ENCODE data around the gene ZCCHC14.
"Not testable (repeated sequence)": the region's sequence is repeated elsewhere in the genome, so short reads cannot be mapped to it uniquely, and the experiment has no call there.

The ZCCHC14 gene

DNA sequence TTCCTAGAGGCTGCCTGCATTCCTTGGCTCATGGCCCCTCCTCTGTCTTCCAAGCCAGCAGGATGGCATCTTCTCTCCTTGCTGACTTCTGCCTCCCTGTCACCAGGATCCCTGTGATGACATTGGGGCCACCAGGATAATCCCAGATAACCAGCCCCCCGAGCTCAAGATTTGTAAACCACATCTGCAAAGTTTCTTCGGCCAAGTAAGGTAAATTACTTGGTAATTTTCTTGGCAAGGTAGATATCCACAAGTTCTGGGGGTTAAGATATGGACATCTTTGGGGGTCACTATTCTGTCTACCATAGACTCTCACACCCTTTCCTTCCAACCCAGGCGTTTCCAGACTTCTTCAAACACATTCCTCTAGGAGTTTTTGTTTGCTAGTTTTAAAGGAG, 42.6 kb upstream of the ZCCHC14 start:
- H3K27ac ChIP-seq (ENCODE audit: low read depth, low read length): no peak overlapping the region
- H3K27me3 ChIP-seq (ENCODE audit: control insufficient read depth in 1 of 2, insufficient read depth in 2 of 2, low read length in 2 of 2): no peaks in the 10 kb centered on the region
- peaks cover 9% of the 10 kb centered on the region for H3K9me3 ChIP-seq (ENCODE audit: low read length)
- no peak overlapping the region for H3K9ac ChIP-seq (ENCODE audit: low read length)
- no peak overlapping the region for H3K4me3 ChIP-seq (ENCODE audit: low read depth in 1 of 2, low read length in 2 of 2)
- H3K36me3 ChIP-seq (ENCODE audit: insufficient read depth, low read length): no peaks in the 10 kb centered on the region
- H3K4me1 ChIP-seq (ENCODE audit: insufficient read depth, low read length): no peaks in the 10 kb centered on the region

DNA sequence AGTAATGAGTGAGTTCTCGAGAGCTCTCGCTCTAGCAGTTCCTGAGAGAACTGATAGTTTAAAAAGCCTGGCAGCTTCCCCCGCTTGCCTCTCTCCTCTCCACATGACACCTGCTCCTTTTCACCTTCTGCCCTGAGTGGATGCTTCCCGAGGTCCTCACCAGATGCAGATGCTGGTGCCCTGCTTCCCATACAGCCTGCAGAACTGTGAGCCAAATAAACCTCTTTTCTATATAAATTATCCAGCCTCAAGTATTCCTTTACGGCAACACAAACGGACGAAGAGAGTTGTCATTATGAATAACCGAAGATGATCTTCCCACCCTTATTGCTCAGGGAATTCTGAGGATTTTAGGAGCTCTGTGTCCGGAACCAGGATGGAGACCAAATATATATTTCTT, 41.9 kb upstream of the ZCCHC14 start:
- Histone ChIP-seq H3K4me3 (ENCODE audit: low read depth in 1 of 2, low read length in 2 of 2) (no peak overlapping the region), H3K4me1 (ENCODE audit: insufficient read depth, low read length) (no peaks in the 10 kb centered on the region), H3K36me3 (ENCODE audit: insufficient read depth, low read length) (no peaks in the 10 kb centered on the region), H3K27ac (ENCODE audit: low read depth, low read length) (no peak overlapping the region), H3K27me3 (ENCODE audit: control insufficient read depth in 1 of 2, insufficient read depth in 2 of 2, low read length in 2 of 2) (no peaks in the 10 kb centered on the region), H3K9ac (ENCODE audit: low read length) (no peak overlapping the region), H3K9me3 (ENCODE audit: low read length) (peaks cover 9% of the 10 kb centered on the region)

DNA sequence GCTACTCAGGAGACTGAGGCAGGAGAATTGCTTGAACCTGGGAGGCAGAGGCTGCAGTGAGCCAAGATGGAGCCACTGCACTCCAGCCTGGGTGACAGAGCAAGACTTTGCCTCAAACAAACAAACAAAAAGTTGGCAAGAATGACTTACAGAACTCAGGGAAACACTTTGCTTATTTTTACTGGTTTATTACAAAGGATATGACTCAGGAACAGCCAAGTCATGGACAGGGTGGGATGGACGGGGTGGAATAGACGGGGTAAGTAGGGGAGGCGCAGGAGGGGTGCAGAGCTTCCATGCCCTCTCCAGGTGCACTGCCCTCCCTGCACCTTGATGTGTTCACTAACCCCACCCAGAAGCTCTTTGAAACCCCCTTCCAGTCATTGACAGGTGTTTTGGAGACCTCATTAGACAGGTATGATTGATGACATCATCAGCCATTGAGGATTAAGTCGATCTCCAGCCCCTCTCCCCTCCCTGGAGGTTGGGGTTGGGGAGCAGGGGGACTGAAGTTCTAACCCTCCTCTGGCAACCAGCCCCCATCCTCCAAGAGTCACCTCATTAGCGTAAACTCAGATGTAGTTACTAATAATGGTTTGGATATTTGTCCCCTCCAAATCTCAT, 41.3 kb upstream of the ZCCHC14 start:
- Histone ChIP-seq H3K36me3 (ENCODE audit: insufficient read depth, low read length) (no peaks in the 10 kb centered on the region), H3K4me3 (ENCODE audit: low read depth in 1 of 2, low read length in 2 of 2) (no peak overlapping the region), H3K9ac (ENCODE audit: low read length) (no peak overlapping the region), H3K27ac (ENCODE audit: low read depth, low read length) (no peak overlapping the region), H3K27me3 (ENCODE audit: control insufficient read depth in 1 of 2, insufficient read depth in 2 of 2, low read length in 2 of 2) (no peaks in the 10 kb centered on the region), H3K4me1 (ENCODE audit: insufficient read depth, low read length) (no peaks in the 10 kb centered on the region), H3K9me3 (ENCODE audit: low read length) (peaks cover 14% of the 10 kb centered on the region)

DNA sequence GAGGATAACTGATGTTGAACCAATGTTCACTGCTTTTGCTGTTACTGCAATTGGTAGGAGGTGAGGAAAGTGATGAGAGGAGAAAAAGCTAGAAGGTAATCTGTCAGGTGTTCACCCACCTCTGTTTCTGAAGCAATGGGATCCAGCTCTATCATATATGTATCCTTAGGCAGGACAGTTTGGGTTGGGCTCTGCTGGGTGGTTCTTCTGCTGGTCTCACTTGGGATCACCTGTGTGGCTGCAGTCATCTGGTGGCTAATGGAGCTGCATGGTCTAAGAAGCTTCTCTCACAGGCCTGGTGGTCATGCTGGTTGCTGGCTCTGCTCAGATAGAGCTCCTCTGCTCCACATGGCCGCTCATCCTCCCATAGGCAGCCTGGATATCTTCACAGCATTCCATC, 40.2 kb upstream of the ZCCHC14 start:
- H3K9me3 ChIP-seq (ENCODE audit: low read length): peaks cover 15% of the 10 kb centered on the region
- H3K9ac ChIP-seq (ENCODE audit: low read length): no peak overlapping the region
- no peaks in the 10 kb centered on the region for H3K27me3 ChIP-seq (ENCODE audit: control insufficient read depth in 1 of 2, insufficient read depth in 2 of 2, low read length in 2 of 2)
- no peaks in the 10 kb centered on the region for H3K36me3 ChIP-seq (ENCODE audit: insufficient read depth, low read length)
- no peak overlapping the region for H3K27ac ChIP-seq (ENCODE audit: low read depth, low read length)
- no peaks in the 10 kb centered on the region for H3K4me1 ChIP-seq (ENCODE audit: insufficient read depth, low read length)
- H3K4me3 ChIP-seq (ENCODE audit: low read depth in 1 of 2, low read length in 2 of 2): no peak overlapping the region

DNA sequence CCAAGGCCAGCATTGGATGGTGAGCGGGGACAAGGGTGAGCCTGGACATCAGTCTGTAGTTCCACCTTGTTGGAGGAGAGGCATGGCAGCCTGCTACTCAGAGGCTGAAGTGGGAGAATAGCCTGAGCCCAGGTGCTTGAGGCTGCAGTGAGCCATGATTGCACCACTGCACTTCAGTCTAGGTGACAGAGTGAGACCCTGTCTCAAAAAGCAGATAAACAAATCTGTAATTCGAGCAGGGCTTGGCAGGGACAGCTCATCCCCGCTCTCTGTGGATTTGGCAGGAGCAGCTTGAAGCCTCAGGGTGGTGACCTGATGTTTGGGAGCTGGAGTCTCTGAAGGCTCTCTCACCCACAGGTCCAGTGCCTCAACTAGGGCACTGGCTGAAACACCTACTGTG, 38.6 kb upstream of the ZCCHC14 start:
- Histone ChIP-seq H3K36me3 (ENCODE audit: insufficient read depth, low read length) (no peaks in the 10 kb centered on the region), H3K4me1 (ENCODE audit: insufficient read depth, low read length) (no peaks in the 10 kb centered on the region), H3K9ac (ENCODE audit: low read length) (no peak overlapping the region), H3K9me3 (ENCODE audit: low read length) (peaks cover 15% of the 10 kb centered on the region), H3K27me3 (ENCODE audit: control insufficient read depth in 1 of 2, insufficient read depth in 2 of 2, low read length in 2 of 2) (no peaks in the 10 kb centered on the region), H3K27ac (ENCODE audit: low read depth, low read length) (no peak overlapping the region), H3K4me3 (ENCODE audit: low read depth in 1 of 2, low read length in 2 of 2) (no peak overlapping the region)

DNA sequence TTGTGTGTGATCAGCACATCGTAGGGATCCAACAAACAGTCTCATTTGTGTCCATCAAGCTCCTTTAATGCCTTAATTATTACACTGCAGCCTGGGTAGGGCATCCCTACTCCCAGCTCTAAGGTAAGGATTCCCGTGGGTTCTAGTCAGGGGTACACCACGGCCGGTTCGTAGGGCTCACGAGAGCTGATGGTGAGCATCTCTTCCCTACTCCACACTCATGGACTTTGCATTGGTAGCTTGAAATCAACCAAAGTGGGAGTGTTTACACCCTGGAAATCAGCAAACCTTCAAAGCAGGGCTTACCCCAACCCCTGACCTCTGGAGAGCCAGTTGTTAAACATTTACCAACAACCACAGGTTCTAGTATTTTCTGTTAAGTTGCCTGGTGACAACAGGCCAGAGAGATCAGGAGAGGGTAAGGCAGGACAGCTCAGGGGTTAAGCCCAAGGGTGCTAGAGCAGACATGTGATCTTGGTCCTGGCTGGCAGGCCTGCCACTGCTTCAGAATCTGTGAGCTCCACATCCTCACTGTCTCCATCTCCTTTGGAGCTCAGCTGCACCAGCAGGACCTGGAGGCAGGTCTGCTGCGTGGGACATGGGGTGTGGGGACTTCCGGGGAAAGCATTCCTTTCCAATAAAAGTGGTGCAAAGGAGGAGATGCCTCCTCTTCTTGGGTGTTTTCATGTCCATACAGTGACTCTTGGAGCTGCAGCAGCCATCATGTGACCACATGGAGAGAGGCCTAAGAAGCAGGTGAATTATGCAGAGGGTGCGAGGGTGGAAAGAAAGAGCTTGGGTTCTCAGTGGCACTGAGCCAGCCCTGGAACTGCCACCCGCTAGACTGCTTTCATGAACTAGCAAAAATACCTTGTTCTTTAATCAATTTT, 36.1 kb upstream of the ZCCHC14 start:
- H3K27me3 ChIP-seq (ENCODE audit: control insufficient read depth in 1 of 2, insufficient read depth in 2 of 2, low read length in 2 of 2): no peaks in the 10 kb centered on the region
- H3K9ac ChIP-seq (ENCODE audit: low read length): no peak overlapping the region
- H3K4me3 ChIP-seq (ENCODE audit: low read depth in 1 of 2, low read length in 2 of 2): no peak overlapping the region
- H3K4me1 ChIP-seq (ENCODE audit: insufficient read depth, low read length): no peaks in the 10 kb centered on the region
- H3K27ac ChIP-seq (ENCODE audit: low read depth, low read length): no peak overlapping the region
- H3K9me3 ChIP-seq (ENCODE audit: low read length): peaks cover 15% of the 10 kb centered on the region
- H3K36me3 ChIP-seq (ENCODE audit: insufficient read depth, low read length): no peaks in the 10 kb centered on the region

DNA sequence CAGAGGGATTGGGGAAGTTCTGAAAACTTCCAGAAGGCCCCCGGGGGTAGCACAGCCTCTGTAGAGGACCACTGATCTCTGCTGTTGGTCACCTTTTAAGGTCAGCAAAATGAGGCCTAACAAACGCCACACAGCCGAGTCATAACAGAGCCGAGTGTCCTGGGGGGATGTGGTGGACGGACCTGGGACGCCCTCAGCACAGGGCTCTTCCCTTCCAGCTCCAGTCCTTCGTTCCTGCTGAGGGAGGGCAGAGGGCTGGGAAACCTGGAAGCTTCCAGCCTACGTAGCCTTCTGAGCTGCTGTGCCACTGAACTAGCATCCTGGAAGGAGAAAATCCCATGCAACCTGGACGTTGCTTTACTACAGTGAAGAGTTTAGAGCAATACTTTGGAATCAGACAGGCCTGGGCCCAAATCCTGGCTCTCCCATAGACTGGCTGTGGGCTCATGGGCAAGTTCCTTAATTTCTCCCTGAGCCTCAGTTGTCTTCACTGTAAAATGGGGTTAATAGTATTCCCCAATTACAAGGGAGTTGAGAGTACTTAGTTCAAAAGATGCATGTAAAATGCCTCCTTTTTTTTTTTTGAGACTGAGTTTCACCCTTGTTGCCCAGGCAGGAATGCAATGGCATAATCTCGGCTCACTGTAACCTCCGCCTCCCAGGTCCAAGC, 34.4 kb upstream of the ZCCHC14 start:
- peaks cover 6% of the 10 kb centered on the region for H3K9me3 ChIP-seq (ENCODE audit: low read length)
- H3K27ac ChIP-seq (ENCODE audit: low read depth, low read length): no peak overlapping the region
- H3K4me3 ChIP-seq (ENCODE audit: low read depth in 1 of 2, low read length in 2 of 2): no peak overlapping the region
- no peaks in the 10 kb centered on the region for H3K27me3 ChIP-seq (ENCODE audit: control insufficient read depth in 1 of 2, insufficient read depth in 2 of 2, low read length in 2 of 2)
- H3K4me1 ChIP-seq (ENCODE audit: insufficient read depth, low read length): no peaks in the 10 kb centered on the region
- H3K9ac ChIP-seq (ENCODE audit: low read length): no peak overlapping the region
- H3K36me3 ChIP-seq (ENCODE audit: insufficient read depth, low read length): no peaks in the 10 kb centered on the region

DNA sequence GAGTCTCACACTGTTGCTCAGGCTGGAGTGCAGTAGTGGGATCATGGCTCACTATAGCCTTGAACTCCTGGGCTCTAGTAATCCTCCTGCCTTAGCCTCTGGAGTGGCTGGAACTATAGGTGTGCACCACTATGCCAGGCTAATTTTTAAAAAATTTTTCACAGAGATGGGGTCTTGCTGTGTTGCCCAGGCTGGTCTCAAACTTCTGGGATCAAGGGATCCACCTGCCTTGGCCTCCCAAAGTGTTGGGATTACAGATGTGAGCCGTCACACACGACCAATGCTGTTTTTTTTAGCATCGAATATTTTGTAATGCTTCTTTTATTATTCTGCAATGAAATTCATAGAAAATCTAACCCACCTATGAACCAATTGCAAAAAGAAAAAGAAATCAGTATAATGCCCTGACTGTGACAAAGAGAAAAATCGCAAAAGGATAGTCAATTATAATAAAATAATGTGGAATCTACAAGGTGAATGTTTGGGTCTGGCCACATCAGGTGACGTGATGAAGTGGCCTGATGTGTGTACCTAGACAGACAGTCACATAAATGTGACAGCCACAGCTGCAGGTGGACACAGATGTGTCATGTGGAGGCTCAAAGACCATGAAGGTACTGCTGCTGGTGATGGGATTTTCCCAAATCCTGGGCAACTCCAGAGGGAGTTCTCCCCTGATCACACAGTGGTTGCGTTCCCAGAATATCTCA, 33.6 kb upstream of the ZCCHC14 start:
- Histone ChIP-seq H3K27ac (ENCODE audit: low read depth, low read length) (no peak overlapping the region), H3K27me3 (ENCODE audit: control insufficient read depth in 1 of 2, insufficient read depth in 2 of 2, low read length in 2 of 2) (no peaks in the 10 kb centered on the region), H3K36me3 (ENCODE audit: insufficient read depth, low read length) (no peaks in the 10 kb centered on the region), H3K9ac (ENCODE audit: low read length) (no peak overlapping the region), H3K9me3 (ENCODE audit: low read length) (peaks cover 6% of the 10 kb centered on the region), H3K4me3 (ENCODE audit: low read depth in 1 of 2, low read length in 2 of 2) (no peak overlapping the region), H3K4me1 (ENCODE audit: insufficient read depth, low read length) (no peaks in the 10 kb centered on the region)

DNA sequence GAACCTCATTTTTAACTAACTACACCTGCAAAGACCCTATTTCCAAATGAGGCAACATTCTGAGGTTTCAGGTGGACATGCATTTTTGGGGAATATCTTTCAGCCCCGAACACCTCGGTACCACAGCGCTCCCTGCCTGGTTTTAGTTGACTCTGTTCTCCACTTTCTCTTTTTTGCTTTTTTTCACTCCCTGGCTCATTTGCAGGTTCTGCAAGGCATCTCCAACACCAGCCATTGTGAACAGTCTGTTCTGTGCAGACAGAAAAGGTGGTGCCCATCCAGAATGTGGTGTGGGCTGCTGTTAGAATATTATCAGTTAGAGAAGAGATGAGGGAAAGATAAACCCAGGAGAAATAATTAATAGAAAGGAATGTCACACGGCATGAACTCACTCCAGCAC, 32.5 kb upstream of the ZCCHC14 start:
- H3K36me3 ChIP-seq (ENCODE audit: insufficient read depth, low read length): no peaks in the 10 kb centered on the region
- no peak overlapping the region for H3K27ac ChIP-seq (ENCODE audit: low read depth, low read length)
- H3K27me3 ChIP-seq (ENCODE audit: control insufficient read depth in 1 of 2, insufficient read depth in 2 of 2, low read length in 2 of 2): no peaks in the 10 kb centered on the region
- no peak overlapping the region for H3K9ac ChIP-seq (ENCODE audit: low read length)
- H3K9me3 ChIP-seq (ENCODE audit: low read length): peaks cover 6% of the 10 kb centered on the region
- no peak overlapping the region for H3K4me3 ChIP-seq (ENCODE audit: low read depth in 1 of 2, low read length in 2 of 2)
- H3K4me1 ChIP-seq (ENCODE audit: insufficient read depth, low read length): no peaks in the 10 kb centered on the region

DNA sequence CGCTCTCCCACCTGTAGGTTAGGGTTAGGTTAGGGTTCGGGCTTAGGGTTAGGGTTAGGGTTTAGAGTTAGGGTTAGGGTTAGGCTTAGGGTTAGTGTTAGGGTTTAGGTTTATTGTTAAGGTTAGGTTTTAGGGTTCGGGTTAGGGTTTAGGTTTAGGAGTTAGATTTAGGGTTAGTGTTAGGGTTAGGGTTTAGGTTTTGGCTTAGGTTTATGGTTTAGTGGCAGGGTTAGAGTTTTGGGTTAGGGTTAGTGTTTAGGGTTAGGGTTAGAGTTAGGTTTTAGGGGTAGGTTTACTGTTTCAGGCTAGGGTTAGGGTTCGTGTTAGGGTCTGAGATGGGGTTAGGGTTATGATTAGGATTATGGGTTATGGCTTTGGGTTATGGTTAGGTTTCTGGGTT, 31.6 kb upstream of the ZCCHC14 start:
- no peak overlapping the region for H3K9ac ChIP-seq (ENCODE audit: low read length)
- no peaks in the 10 kb centered on the region for H3K36me3 ChIP-seq (ENCODE audit: insufficient read depth, low read length)
- H3K4me1 ChIP-seq (ENCODE audit: insufficient read depth, low read length): peaks cover under 1% of the 10 kb centered on the region
- no peaks in the 10 kb centered on the region for H3K27me3 ChIP-seq (ENCODE audit: control insufficient read depth in 1 of 2, insufficient read depth in 2 of 2, low read length in 2 of 2)
- H3K27ac ChIP-seq (ENCODE audit: low read depth, low read length): no peak overlapping the region
- H3K4me3 ChIP-seq (ENCODE audit: low read depth in 1 of 2, low read length in 2 of 2): no peak overlapping the region
- peaks cover 4% of the 10 kb centered on the region for H3K9me3 ChIP-seq (ENCODE audit: low read length)

DNA sequence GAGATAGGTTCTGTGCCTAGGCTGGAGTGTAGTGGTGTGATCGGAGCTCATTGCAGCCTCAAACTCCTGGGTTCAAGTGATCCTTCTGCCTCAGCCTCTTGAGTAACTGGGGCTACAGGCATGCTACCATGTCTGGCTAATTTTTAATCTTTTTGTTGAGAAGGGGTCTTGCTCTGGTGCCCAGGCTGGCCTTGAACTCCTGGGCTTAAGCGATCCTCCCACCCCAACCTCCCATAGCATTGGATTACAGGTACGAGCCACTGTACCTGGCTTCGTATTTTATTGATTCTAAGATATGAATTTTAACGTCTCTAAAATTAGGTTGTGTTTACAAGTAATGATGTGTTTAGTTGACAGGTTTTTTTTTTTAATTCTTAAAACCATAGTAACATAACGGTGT, 30.8 kb upstream of the ZCCHC14 start:
- H3K27me3 ChIP-seq (ENCODE audit: control insufficient read depth in 1 of 2, insufficient read depth in 2 of 2, low read length in 2 of 2); H3K4me3 ChIP-seq (ENCODE audit: low read depth in 1 of 2, low read length in 2 of 2); H3K9me3 ChIP-seq (ENCODE audit: low read length); H3K27ac ChIP-seq (ENCODE audit: low read depth, low read length); H3K36me3 ChIP-seq (ENCODE audit: insufficient read depth, low read length); H3K4me1 ChIP-seq (ENCODE audit: insufficient read depth, low read length); H3K9ac ChIP-seq (ENCODE audit: low read length): not testable (repeated sequence)

Measured in muscle layer of colon (tissue), 2 donors.